Hypothalamus (tissue), 51 donors: ENCODE data around the gene STK32C.

Experiments used
- DNase-seq, 51 donors: peaks; one replicate each; lab custom pipeline; 2025; lab: John Stamatoyannopoulos, UW

The STK32C gene

GRCh38 chr10:132237871-132238270 is 69.9 kb downstream of the STK32C start:
- DNase-seq, result peak in 7 of 51 donors; percentile 18 to 32 (median 24)

GRCh38 chr10:132237396-132237795 is 70.4 kb downstream of the STK32C start:
- DNase-seq, result no peak

GRCh38 chr10:132236881-132237280 is 70.9 kb downstream of the STK32C start:
- no peak for DNase-seq

GRCh38 chr10:132236161-132236560 is 71.6 kb downstream of the STK32C start:
- no peak for DNase-seq

- DNase-seq, result no peak
Observed at GRCh38 chr10:132234860-132235259, 72.9 kb downstream of the STK32C start.

GRCh38 chr10:132233501-132234085 is 74.2 kb downstream of the STK32C start:
- no peak for DNase-seq

- DNase-seq, result no peak
Observed at GRCh38 chr10:132232981-132233380, 74.8 kb downstream of the STK32C start.

GRCh38 chr10:132232023-132232951 is 75.5 kb downstream of the STK32C start:
- DNase-seq, result peak in 4 of 51 donors; percentile 21 to 39 (median 32)

GRCh38 chr10:132231656-132232022 is 76.1 kb downstream of the STK32C start:
- no peak for DNase-seq

- no peak for DNase-seq
Observed at GRCh38 chr10:132230557-132231210, 77.1 kb downstream of the STK32C start.

GRCh38 chr10:132229834-132230556 is 77.8 kb downstream of the STK32C start:
- DNase-seq, result peak in 1 of 51 donors; percentile 16

- no peak for DNase-seq
Observed at GRCh38 chr10:132229096-132229495, 78.7 kb downstream of the STK32C start.

- DNase-seq, result no peak
Observed at GRCh38 chr10:132228616-132229015, 79.1 kb downstream of the STK32C start.

GRCh38 chr10:132227851-132228390 is 79.8 kb downstream of the STK32C start:
- DNase-seq, result no peak

GRCh38 chr10:132226586-132227405 is 81.0 kb downstream of the STK32C start:
- DNase-seq, result no peak

GRCh38 chr10:132225849-132226205 is 81.9 kb downstream of the STK32C start:
- no peak for DNase-seq

- DNase-seq, result no peak
Observed at GRCh38 chr10:132225073-132225848, 82.5 kb downstream of the STK32C start.

GRCh38 chr10:132224343-132225072 is 83.2 kb downstream of the STK32C start:
- no peak for DNase-seq
